Measurements from ENCODE around the gene PCDHGA5.
"Not testable (repeated sequence)": the region's sequence is repeated elsewhere in the genome, so short reads cannot be mapped to it uniquely, and the experiment has no call there.

Gene PCDHGA5

GRCh38 chr5:141407790-141408505, 44.0 kb downstream of the PCDHGA5 start, which contains the start of gene PCDHGB6:
Gene PCDHGB6 (plus strand): TSS chr5:141408021. CDS start chr5:141408203, 182 bp downstream.
- DNase-seq (ENCODE audit: low read depth); H3K4me3 ChIP-seq (ENCODE audit: low read depth, low read length): not testable (repeated sequence)
- peak; percentile 35 for TF ChIP-seq CTCF (IDR thresholded peaks at IDR 0.05; ENCODE audit: low read depth, low read length)

DNA sequence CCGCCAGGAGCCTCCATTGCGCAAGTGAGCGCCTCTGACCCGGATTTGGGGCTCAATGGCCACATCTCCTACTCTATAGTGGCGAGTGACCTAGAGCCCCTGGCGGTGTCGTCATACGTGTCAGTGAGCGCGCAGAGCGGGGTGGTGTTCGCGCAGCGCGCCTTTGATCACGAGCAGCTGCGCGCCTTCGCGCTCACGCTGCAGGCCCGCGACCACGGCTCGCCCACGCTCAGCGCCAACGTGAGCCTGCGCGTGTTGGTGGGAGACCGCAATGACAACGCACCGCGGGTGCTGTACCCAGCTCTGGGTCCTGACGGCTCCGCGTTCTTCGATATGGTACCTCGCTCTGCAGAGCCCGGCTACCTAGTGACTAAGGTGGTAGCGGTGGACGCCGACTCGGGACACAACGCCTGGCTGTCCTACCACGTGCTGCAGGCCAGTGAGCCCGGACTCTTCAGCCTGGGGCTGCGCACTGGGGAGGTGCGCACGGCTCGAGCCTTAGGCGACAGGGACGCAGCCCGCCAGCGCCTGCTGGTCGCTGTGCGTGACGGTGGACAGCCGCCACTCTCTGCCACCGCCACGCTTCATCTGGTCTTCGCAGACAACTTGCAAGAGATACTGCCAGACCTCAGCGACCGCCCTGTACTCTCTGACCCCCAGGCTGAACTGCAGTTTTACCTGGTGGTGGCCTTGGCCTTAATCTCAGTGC, 45.8 kb downstream of the PCDHGA5 start:
- H3K4me3 ChIP-seq (ENCODE audit: low read depth, low read length), result no peak overlapping the region
- no peak for TF ChIP-seq MYC (IDR thresholded peaks at IDR 0.05; ENCODE audit: low read depth, low read length)
- TF ChIP-seq CTCF (IDR thresholded peaks at IDR 0.05; ENCODE audit: low read depth, low read length), result no peak
- TF ChIP-seq, protein P1, sequence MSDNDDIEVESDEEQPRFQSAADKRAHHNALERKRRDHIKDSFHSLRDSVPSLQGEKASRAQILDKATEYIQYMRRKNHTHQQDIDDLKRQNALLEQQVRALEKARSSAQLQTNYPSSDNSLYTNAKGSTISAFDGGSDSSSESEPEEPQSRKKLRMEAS (IDR thresholded peaks at IDR 0.05; ENCODE audit: low read depth, low read length), result no peak
- no peak for TF ChIP-seq POLR2A (IDR thresholded peaks at IDR 0.05; ENCODE audit: extremely low read depth, insufficient read length)
- DNase-seq (ENCODE audit: low read depth), result no peak

DNA sequence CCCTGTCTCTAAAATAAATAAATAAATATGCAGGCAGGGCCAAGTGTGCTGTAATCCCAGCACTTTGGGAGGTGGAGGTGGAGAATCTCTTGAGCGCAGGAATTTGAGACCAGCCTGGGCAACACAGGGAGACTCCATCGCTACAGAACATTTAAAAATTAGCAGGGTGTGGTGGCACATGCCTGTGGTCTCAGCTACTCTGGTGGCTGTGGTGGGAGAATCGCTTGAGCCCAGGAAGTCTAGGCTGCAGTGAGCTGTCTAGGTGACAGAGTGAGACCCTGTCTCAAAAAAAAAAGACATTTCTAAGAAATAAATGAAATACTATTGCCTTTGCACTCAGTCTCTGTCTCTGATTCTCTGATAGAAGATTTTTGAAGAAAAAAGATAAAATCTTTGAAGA, 47.6 kb downstream of the PCDHGA5 start:
- no peak overlapping the region for H3K4me3 ChIP-seq (ENCODE audit: low read depth, low read length)
- TF ChIP-seq CTCF (IDR thresholded peaks at IDR 0.05; ENCODE audit: low read depth, low read length) (no peak), POLR2A (IDR thresholded peaks at IDR 0.05; ENCODE audit: extremely low read depth, insufficient read length) (no peak)
- TF ChIP-seq, protein P1 (IDR thresholded peaks at IDR 0.05; ENCODE audit: low read depth, low read length), result no peak

GRCh38 chr5:141412854-141413539, 49.0 kb downstream of the PCDHGA5 start, which contains the start of gene PCDHGA10:
Gene PCDHGA10 (plus strand): TSS chr5:141412987. CDS start chr5:141413176, 189 bp downstream.
- DNase-seq (ENCODE audit: low read depth), result peak; percentile 82
- peak; percentile 85 for TF ChIP-seq CTCF (IDR thresholded peaks at IDR 0.05; ENCODE audit: low read depth, low read length)
- TF ChIP-seq, protein P1 (IDR thresholded peaks at IDR 0.05; ENCODE audit: low read depth, low read length), result no peak
- H3K4me3 ChIP-seq (ENCODE audit: low read depth, low read length), result peak within 1 kb of the TSS; percentile 64

More for the DNA sequence above, 47.6 kb downstream of the PCDHGA5 start:
- no peak for DNase-seq (ENCODE audit: low read depth)

DNA sequence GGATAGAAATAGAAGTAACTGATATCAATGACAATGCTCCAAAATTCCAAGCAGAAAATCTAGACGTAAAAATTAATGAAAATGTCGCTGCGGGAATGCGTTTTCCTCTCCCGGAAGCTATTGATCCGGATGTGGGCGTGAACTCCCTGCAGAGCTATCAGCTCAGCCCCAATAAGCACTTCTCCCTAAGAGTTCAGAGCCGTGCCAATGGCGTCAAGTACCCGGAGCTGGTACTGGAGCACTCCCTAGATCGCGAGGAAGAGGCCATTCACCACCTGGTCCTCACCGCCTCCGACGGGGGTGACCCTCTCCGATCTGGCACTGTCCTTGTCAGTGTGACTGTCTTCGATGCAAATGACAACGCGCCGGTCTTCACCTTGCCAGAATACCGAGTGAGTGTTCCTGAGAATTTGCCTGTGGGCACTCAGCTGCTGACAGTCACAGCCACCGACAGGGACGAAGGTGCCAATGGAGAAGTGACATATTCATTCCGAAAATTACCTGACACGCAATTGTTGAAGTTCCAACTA, 49.6 kb downstream of the PCDHGA5 start:
- DNase-seq (ENCODE audit: low read depth), result no peak
- peak overlapping the region; percentile 64 for H3K4me3 ChIP-seq (ENCODE audit: low read depth, low read length)
- no peak for TF ChIP-seq MYC (IDR thresholded peaks at IDR 0.05; ENCODE audit: low read depth, low read length)
- TF ChIP-seq CTCF (IDR thresholded peaks at IDR 0.05; ENCODE audit: low read depth, low read length), result no peak
- no peak for TF ChIP-seq POLR2A (IDR thresholded peaks at IDR 0.05; ENCODE audit: extremely low read depth, insufficient read length)
- TF ChIP-seq, protein P1 (IDR thresholded peaks at IDR 0.05; ENCODE audit: low read depth, low read length), result no peak

DNA sequence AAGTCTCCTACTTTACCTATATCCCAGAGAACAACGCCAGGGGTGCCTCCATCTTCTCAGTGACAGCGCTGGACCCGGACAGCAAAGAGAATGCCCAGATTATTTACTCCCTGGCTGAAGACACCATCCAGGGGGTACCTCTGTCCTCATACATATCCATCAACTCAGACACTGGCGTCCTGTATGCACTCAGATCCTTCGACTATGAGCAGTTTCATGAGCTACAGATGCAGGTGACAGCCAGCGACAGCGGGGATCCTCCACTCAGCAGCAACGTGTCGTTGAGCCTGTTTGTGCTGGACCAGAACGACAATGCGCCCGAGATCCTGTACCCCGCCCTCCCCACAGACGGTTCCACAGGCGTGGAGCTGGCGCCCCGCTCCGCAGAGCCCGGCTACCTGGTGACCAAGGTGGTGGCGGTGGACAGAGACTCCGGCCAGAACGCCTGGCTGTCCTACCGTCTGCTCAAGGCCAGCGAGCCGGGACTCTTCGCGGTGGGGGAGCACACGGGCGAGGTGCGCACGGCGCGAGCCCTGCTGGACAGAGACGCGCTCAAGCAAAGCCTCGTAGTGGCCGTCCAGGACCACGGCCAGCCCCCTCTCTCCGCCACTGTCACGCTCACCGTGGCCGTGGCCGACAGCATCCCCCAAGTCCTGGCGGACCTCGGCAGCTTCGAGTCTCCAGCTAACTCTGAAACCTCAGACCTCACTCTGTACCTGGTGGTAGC, 50.7 kb downstream of the PCDHGA5 start:
- H3K4me3 ChIP-seq (ENCODE audit: low read depth, low read length); DNase-seq (ENCODE audit: low read depth): not testable (repeated sequence)

- not testable (repeated sequence) for DNase-seq (ENCODE audit: low read depth); H3K4me3 ChIP-seq (ENCODE audit: low read depth, low read length)
Observed at GRCh38 chr5:141415275-141415618, 51.3 kb downstream of the PCDHGA5 start.

All from NB4 (cell line).